Measurements from ENCODE around the gene SIK1.
"Not testable (repeated sequence)": the region's sequence is repeated elsewhere in the genome, so short reads cannot be mapped to it uniquely, and the experiment has no call there.

DNA sequence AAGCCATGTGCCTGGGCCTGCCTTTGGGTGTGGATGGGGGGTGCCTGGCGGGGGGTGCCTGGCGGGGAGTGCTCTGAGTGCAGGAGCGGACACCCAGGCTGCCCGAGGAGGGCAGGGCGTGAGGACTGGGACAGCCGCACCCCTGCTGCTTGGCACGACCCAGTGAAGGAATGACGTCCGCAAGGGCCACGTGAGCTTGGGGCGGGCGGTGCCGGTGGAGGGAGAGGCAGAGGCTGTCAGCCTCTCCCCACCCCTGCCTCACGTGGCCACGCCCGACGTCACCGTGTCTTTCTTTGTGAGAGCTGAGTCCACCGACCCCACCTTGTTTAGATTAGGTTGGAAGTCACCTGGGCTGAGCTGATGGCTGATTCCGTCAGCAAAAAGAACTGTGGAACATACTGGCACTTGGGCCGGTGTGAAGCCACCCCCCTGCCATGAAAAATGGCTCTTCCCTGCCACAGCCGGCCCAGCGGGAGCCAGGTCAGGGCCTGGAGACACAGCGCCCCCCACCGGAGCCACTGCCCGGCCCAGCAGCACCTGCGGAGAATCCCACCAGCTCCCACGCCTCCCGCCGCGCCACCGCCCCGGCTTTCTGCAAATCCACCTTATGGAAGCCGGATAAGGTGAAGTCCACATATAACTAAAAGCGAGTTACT is 19.5 kb upstream of the SIK1 start:
- TF ChIP-seq, protein P1, sequence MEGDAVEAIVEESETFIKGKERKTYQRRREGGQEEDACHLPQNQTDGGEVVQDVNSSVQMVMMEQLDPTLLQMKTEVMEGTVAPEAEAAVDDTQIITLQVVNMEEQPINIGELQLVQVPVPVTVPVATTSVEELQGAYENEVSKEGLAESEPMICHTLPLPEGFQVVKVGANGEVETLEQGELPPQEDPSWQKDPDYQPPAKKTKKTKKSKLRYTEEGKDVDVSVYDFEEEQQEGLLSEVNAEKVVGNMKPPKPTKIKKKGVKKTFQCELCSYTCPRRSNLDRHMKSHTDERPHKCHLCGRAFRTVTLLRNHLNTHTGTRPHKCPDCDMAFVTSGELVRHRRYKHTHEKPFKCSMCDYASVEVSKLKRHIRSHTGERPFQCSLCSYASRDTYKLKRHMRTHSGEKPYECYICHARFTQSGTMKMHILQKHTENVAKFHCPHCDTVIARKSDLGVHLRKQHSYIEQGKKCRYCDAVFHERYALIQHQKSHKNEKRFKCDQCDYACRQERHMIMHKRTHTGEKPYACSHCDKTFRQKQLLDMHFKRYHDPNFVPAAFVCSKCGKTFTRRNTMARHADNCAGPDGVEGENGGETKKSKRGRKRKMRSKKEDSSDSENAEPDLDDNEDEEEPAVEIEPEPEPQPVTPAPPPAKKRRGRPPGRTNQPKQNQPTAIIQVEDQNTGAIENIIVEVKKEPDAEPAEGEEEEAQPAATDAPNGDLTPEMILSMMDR (IDR thresholded peaks at IDR 0.05): not testable (repeated sequence)
- TF ChIP-seq POLR2A (IDR thresholded peaks at IDR 0.05): not testable (repeated sequence)
